Spleen (tissue), 11 donors: Measurements from ENCODE around the gene AGO4. TPM values are rescaled to one million over a fixed set of nuclear protein-coding genes. Genes with fewer than 3 reads are reported as not detected.
"Not testable (repeated sequence)": the region's sequence is repeated elsewhere in the genome, so short reads cannot be mapped to it uniquely, and the experiment has no call there.

Source experiments
- DNase-seq: peaks from one replicate; pipeline ENCODE4 v3.0.0-alpha.2; 2020
- H3K27ac ChIP-seq, 8 donors: fragments of 200-600 bp; sonication (generic) in 7 of 8; 1 replicate in 4 of 8; 2 replicates in 4 of 8; pipeline versions ENCODE4 v1.5.0 to v1.8.0; 2016 to 2021; ENCODE audit warnings: inconsistent platforms in 4 of 8, mild to moderate bottlenecking in 4 of 8, moderate library complexity in 1 of 8
- H3K27me3 ChIP-seq, 7 donors: fragments of 200-600 bp; sonication (generic) in 6 of 7; replicated peaks in 1 of 7; 1 replicate in 4 of 7; 2 replicates in 3 of 7; pipeline versions ENCODE4 v1.5.0 to v1.8.0; 2016 to 2021; ENCODE audit warnings: inconsistent platforms in 3 of 7, mild to moderate bottlenecking in 1 of 7
- H3K36me3 ChIP-seq, 6 donors: fragments of 200-600 bp; sonication (generic) in 5 of 6; 1 replicate in 4 of 6; 2 replicates in 2 of 6; pipeline versions ENCODE4 v1.5.0 to v1.8.0; 2016 to 2021; ENCODE audit warnings: inconsistent platforms in 2 of 6
- H3K4me1 ChIP-seq, 6 donors: fragments of 200-600 bp; sonication (generic) in 5 of 6; 1 replicate in 3 of 6; 2 replicates in 3 of 6; pipeline versions ENCODE4 v1.5.0 to v1.8.0; 2016 to 2021; ENCODE audit warnings: inconsistent platforms in 3 of 6
- H3K4me3 ChIP-seq, 8 donors: fragments of 200-600 bp; sonication (generic) in 7 of 8; 1 replicate in 4 of 8; 2 replicates in 4 of 8; pipeline versions ENCODE4 v1.5.0 to v1.8.0; 2016 to 2021; ENCODE audit warnings: inconsistent platforms in 4 of 8, mild to moderate bottlenecking in 4 of 8, moderate library complexity in 2 of 8
- H3K9me3 ChIP-seq, 8 donors: fragments of 200-600 bp; sonication (generic) in 7 of 8; 1 replicate in 4 of 8; 2 replicates in 4 of 8; pipeline versions ENCODE4 v1.5.0 to v1.8.0; 2016 to 2021; ENCODE audit warnings: inconsistent platforms in 4 of 8
- CTCF ChIP-seq, 11 experiments: fragments of 200-600 bp in 7 of 11; fragments of 450-650 bp in 4 of 11; sonication (generic) in 4 of 11; IDR thresholded peaks in 8 of 11; conservative IDR thresholded peaks in 3 of 11; 1 replicate in 7 of 11; 2 replicates in 4 of 11; pipeline versions ENCODE4 v1.4.0 to v1.8.0; 2016 to 2021; ENCODE audit warnings: antibody characterized with exemption in 11 of 11, inconsistent platforms in 4 of 11, mild to moderate bottlenecking in 1 of 11
- POLR2A ChIP-seq, 3 donors: fragments of 450-650 bp; IDR thresholded peaks; one replicate each; pipeline ENCODE4 v1.5.1; 2017; ENCODE audit warnings: antibody characterized with exemption in 3 of 3, mild to moderate bottlenecking in 1 of 3
- POLR2AphosphoS5 ChIP-seq, 3 donors: sonication (generic); formaldehyde crosslinking; IDR thresholded peaks; one replicate each; pipeline ENCODE4 v1.5.1; 2017; ENCODE audit warnings: antibody characterized with exemption in 3 of 3
- WGBS, 5 donors: extraction: QIAGEN DNeasy Blood & Tissue Kit in 3 of 5; methylation state at CpG; one replicate each; pipeline versions ENCODE4 v1.1.5 to v1.1.7; 2013 to 2018; 5-methylcytosine and 5-hydroxymethylcytosine counted together
- intact Hi-C: fragments of 100-400 bp; cut with DNase I; formaldehyde crosslinking; loops from one replicate; pipeline ENCODE4 v1.15.0; 2023; ENCODE audit warnings: low total_unique reads
- polyA plus RNA-seq, 3 donors: library from polyadenylated mRNA; stranded (reverse); fragments of 200-250 nt; gene quantifications; one replicate each; pipeline ENCODE4 v1.2.1, GENCODE V29; 2013
- total RNA-seq, 7 donors: library from RNA; depleted of rRNA in 3 of 7; stranded (reverse); fragments of >200 nt in 3 of 7; fragmentation: NEBNext Ultra II Directional in 4 of 7; extraction: Animal tissue kit (Norgen Biotek cat#: 25700) in 4 of 7; gene quantifications; one replicate each; pipeline versions ENCODE4 v1.1.0 to v1.2.1, GENCODE V29; 2016 to 2021
- donor health status: healthy with polysubstance abuse.
- donor health status: DM: no; HTN: no; CAD: no; lungs with moderate emphysema.
- donor health status: DM: no; HTN: no; CAD: no.
- donor health status: Bipolar disorder and iron deficiency.
- donor health status: healthy.
- donor health status: DM: no; HTN: no; CAD: no.
- donor health status: DM: yes; HTN: yes; CAD: no.

Gene AGO4
- total and polyA plus RNA-seq, 10 donors = 6.4 to 73.3 (median 31.7) TPM

GRCh38 chr1:35795295-35795694, 12.5 kb upstream of the AGO4 start:
- Histone ChIP-seq H3K9me3 (no peaks in the 10 kb centered on the region), H3K36me3 (no peaks in the 10 kb centered on the region), H3K27me3 (no peaks in the 10 kb centered on the region), H3K4me1 (peaks cover 0 to 34% (median 10%) of the 10 kb centered on the region in 6 donors), H3K27ac (no peak overlapping the region), H3K4me3 (no peak overlapping the region)
- intact Hi-C loops = no loop called here
- 88 to 94% (median 91%) methylated on average over 7 of the region's 7 CpGs for WGBS, 5 donors
- TF ChIP-seq POLR2AphosphoS5 (IDR thresholded peaks at IDR 0.05) (no peak), POLR2A (IDR thresholded peaks at IDR 0.05) (no peak), CTCF (IDR thresholded peaks at IDR 0.05 in 8 of 11, conservative IDR thresholded peaks at IDR 0.05 in 3 of 11) (no peak)
- no peak for DNase-seq

GRCh38 chr1:35797380-35797779, 10.4 kb upstream of the AGO4 start:
- Histone ChIP-seq H3K4me1 (peaks cover 0 to 51% (median 10%) of the 10 kb centered on the region in 6 donors), H3K36me3 (no peaks in the 10 kb centered on the region), H3K4me3 (peak overlapping the region in 1 of 8 donors; percentile 12), H3K27me3 (no peaks in the 10 kb centered on the region), H3K27ac (peak overlapping the region in 1 of 8 donors; percentile 16), H3K9me3 (no peaks in the 10 kb centered on the region)
- no peak for DNase-seq
- 69 to 75% (median 74%) methylated on average over 5 of the region's 5 CpGs for WGBS, 5 donors
- intact Hi-C loops = no loop called here
- no peak for TF ChIP-seq POLR2AphosphoS5 (IDR thresholded peaks at IDR 0.05)
- no peak for TF ChIP-seq CTCF (IDR thresholded peaks at IDR 0.05 in 8 of 11, conservative IDR thresholded peaks at IDR 0.05 in 3 of 11)
- no peak for TF ChIP-seq POLR2A (IDR thresholded peaks at IDR 0.05)

GRCh38 chr1:35798019-35798418, 9.8 kb upstream of the AGO4 start:
- intact Hi-C loops, H3K9me3 ChIP-seq, H3K36me3 ChIP-seq, H3K27me3 ChIP-seq, DNase-seq: not testable (repeated sequence)
- 65 to 74% (median 72%) methylated on average over 2 of the region's 2 CpGs for WGBS, 5 donors
- Histone ChIP-seq H3K4me3 (peak overlapping the region in 1 of 8 donors; percentile 12), H3K27ac (peak overlapping the region in 2 of 8 donors; percentile 16 to 34), H3K4me1 (peaks cover 0 to 51% (median 10%) of the 10 kb centered on the region in 6 donors)

DNA sequence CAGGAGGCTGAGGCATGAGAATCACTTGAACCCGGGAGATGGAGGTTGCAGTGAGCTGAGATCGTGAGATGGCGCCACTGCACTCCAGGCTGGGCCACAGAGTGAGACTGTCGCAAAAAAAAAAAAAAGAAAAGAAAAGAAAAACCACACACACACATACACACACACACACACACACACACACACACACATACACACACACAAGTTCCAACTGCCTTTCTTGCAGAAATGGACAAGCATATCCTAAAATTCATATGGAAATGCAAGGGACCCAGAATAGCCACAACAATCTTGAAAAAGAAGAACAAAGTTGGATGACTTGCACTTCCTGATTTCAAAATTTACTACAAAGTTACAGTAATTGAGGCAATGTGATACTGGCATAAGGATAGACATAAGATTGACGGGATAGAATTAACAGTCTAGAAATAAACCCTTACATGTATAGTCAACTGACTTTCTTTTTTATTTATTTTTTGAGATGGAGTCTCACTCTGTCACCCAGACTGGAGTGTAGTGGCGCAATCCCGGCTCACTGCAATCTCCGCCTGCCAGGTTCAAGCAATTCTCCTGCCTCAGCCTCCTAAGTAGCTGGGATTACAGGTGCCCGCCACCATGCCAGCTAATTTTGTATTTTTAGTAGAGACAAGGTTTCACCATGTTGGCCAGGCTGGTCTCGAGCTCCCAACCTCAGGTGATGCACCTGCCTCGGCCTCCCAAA, 7.5 kb upstream of the AGO4 start:
- H3K27me3 ChIP-seq, H3K4me3 ChIP-seq, intact Hi-C loops, H3K36me3 ChIP-seq, DNase-seq, H3K9me3 ChIP-seq: not testable (repeated sequence)
- WGBS, 5 donors = 54 to 77% (median 68%) methylated on average over 10 to 11 of the region's 11 CpGs
- peak in 1 of 3 donors; percentile 8 for TF ChIP-seq POLR2AphosphoS5 (IDR thresholded peaks at IDR 0.05)
- Histone ChIP-seq H3K27ac (peak overlapping the region in 7 of 8 donors; percentile 63 to 90 (median 85)), H3K4me1 (peaks cover 10 to 72% (median 29%) of the 10 kb centered on the region in 6 donors)

- peak; percentile 90 for DNase-seq
- no peaks in the 10 kb centered on the region for H3K27me3 ChIP-seq
- 0 to 4% (median 1%) methylated on average over 10 to 49 of the region's 49 CpGs for WGBS, 5 donors
- no peaks in the 10 kb centered on the region for H3K9me3 ChIP-seq
- H3K27ac ChIP-seq = peak overlapping the region; percentile 79 to 99 (median 93)
- peaks cover 0 to 10% (median 0%) of the 10 kb centered on the region in 6 donors for H3K36me3 ChIP-seq
- intact Hi-C loops = no loop called here
- peaks cover 25 to 92% (median 70%) of the 10 kb centered on the region in 6 donors for H3K4me1 ChIP-seq
- peak overlapping the region; percentile 57 to 95 (median 74) for H3K4me3 ChIP-seq
- TF ChIP-seq POLR2AphosphoS5 (IDR thresholded peaks at IDR 0.05) (peak in 2 of 3 donors; percentile 45 to 74), CTCF (IDR thresholded peaks at IDR 0.05 in 8 of 11, conservative IDR thresholded peaks at IDR 0.05 in 3 of 11) (no peak), POLR2A (IDR thresholded peaks at IDR 0.05) (no peak)
These were observed 766 bp downstream of the AGO4 start for GRCh38 chr1:35808450-35809113.
